Neural crest cell (in vitro differentiated cells): Measurements from ENCODE around the gene AKAP11. TPM values are rescaled to one million over a fixed set of nuclear protein-coding genes. Genes with fewer than 3 reads are reported as not detected.

Experiments
- DNase-seq: peaks from one replicate; pipeline ENCODE4 v3.0.0; 2021; ENCODE audit warnings: low read depth, mixed read lengths, low spot score
- H3K27ac Mint-ChIP-seq: one replicate; pipeline ENCODE4 v1.8.0; 2021; ENCODE audit warnings: mild to moderate bottlenecking, mixed read lengths; ENCODE audit not compliant: unreplicated experiment
- H3K27me3 Mint-ChIP-seq: 2 replicates; pipeline ENCODE4 v1.8.0; 2021; ENCODE audit warnings: low read depth, mild to moderate bottlenecking, mixed read lengths
- H3K36me3 Mint-ChIP-seq: 2 replicates; pipeline ENCODE4 v1.8.0; 2021; ENCODE audit warnings: low read depth, mild to moderate bottlenecking, mixed read lengths
- H3K4me1 Mint-ChIP-seq: 2 replicates; pipeline ENCODE4 v1.8.0; 2021; ENCODE audit warnings: mixed read lengths
- H3K4me3 Mint-ChIP-seq: one replicate; pipeline ENCODE4 v1.8.0; 2021; ENCODE audit warnings: mild to moderate bottlenecking, mixed read lengths
- H3K9me3 Mint-ChIP-seq: 2 replicates; pipeline ENCODE4 v1.8.0; 2021; ENCODE audit warnings: mixed read lengths
- total RNA-seq: library from RNA; stranded (reverse); gene quantifications from 2 replicates; pipeline ENCODE4 v1.2.1, GENCODE V29; 2021
- TF ChIP-seq, protein P1 (sequence below): fragments of 200-600 bp; sonication (generic); conservative IDR thresholded peaks from 2 replicates; pipeline ENCODE4 v1.5.0; 2021; ENCODE audit warnings: antibody characterized with exemption, mild to moderate bottlenecking

Gene AKAP11
- total RNA-seq, 1 donor from 2014 or later = 27.4 TPM

DNA sequence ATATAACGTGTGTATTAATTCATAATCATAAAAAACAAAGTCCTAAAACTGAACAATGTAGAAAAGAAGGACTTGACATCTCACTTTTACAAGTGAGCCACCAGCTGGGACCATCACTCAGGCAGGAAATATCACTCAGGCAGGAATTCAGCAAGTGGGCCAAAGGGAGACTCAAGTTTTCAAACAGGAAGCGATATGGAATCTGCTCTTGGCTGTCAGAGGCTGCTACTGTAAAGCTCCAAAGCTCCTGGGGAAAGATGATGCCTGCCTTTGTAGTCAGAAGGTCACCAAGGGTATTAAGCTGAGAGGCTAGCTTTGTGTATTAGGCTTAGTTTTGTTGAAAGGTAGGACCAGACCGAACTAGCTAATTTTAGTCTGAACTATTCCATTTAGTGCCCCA, 5.5 kb upstream of the AKAP11 start:
- no peak for DNase-seq
- Mint-ChIP-seq H3K4me1 (peaks cover 10% of the 10 kb centered on the region), H3K9me3 (peaks cover 15% of the 10 kb centered on the region), H3K36me3 (peaks cover 19% of the 10 kb centered on the region), H3K27me3 (no peaks in the 10 kb centered on the region), H3K27ac (no peak overlapping the region), H3K4me3 (no peak overlapping the region)
- TF ChIP-seq, protein P1, sequence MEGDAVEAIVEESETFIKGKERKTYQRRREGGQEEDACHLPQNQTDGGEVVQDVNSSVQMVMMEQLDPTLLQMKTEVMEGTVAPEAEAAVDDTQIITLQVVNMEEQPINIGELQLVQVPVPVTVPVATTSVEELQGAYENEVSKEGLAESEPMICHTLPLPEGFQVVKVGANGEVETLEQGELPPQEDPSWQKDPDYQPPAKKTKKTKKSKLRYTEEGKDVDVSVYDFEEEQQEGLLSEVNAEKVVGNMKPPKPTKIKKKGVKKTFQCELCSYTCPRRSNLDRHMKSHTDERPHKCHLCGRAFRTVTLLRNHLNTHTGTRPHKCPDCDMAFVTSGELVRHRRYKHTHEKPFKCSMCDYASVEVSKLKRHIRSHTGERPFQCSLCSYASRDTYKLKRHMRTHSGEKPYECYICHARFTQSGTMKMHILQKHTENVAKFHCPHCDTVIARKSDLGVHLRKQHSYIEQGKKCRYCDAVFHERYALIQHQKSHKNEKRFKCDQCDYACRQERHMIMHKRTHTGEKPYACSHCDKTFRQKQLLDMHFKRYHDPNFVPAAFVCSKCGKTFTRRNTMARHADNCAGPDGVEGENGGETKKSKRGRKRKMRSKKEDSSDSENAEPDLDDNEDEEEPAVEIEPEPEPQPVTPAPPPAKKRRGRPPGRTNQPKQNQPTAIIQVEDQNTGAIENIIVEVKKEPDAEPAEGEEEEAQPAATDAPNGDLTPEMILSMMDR = no peak

- peak overlapping the region; percentile 99 for H3K4me3 Mint-ChIP-seq
- H3K27ac Mint-ChIP-seq = peak overlapping the region; percentile 10
- no peaks in the 10 kb centered on the region for H3K27me3 Mint-ChIP-seq
- peaks cover 21% of the 10 kb centered on the region for H3K36me3 Mint-ChIP-seq
- H3K4me1 Mint-ChIP-seq = peaks cover 34% of the 10 kb centered on the region
- H3K9me3 Mint-ChIP-seq = peaks cover 13% of the 10 kb centered on the region
- TF ChIP-seq, protein P1 = no peak
- DNase-seq = no peak
These were observed 1.6 kb upstream of the AKAP11 start for GRCh38 chr13:42270160-42270856.

DNA sequence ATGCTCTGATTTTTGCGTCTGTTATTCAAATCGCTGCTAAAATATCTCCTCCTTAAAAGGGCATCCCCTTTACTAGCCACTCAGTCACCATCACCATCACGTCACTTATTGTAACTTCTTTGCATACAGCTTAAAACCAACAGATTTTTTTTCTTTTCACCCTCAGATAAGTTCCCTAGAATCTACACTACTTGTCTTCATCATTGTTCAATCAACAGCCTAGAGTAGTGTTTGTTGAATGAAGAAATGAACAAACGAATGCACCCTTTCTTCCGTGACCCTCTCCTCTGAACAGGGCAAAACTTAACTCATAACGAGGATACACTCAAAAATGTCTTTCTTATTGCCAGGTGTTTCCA, 1.1 kb upstream of the AKAP11 start:
- peak overlapping the region; percentile 10 for H3K27ac Mint-ChIP-seq
- peaks cover 21% of the 10 kb centered on the region for H3K36me3 Mint-ChIP-seq
- peak overlapping the region; percentile 99 for H3K4me3 Mint-ChIP-seq

GRCh38 chr13:42271337-42272114, 426 bp upstream of the AKAP11 start:
- peak; percentile 82 for DNase-seq
- H3K4me1 Mint-ChIP-seq = peaks cover 34% of the 10 kb centered on the region
- peaks cover 13% of the 10 kb centered on the region for H3K9me3 Mint-ChIP-seq
- H3K27me3 Mint-ChIP-seq = no peaks in the 10 kb centered on the region
- TF ChIP-seq, protein P1 = no peak
- H3K36me3 Mint-ChIP-seq = peaks cover 21% of the 10 kb centered on the region
- peak overlapping the region; percentile 99 for H3K4me3 Mint-ChIP-seq
- peak overlapping the region; percentile 98 for H3K27ac Mint-ChIP-seq

More for the DNA sequence above, 1.1 kb upstream of the AKAP11 start:
- H3K4me1 Mint-ChIP-seq = peaks cover 34% of the 10 kb centered on the region
- no peaks in the 10 kb centered on the region for H3K27me3 Mint-ChIP-seq
- peaks cover 13% of the 10 kb centered on the region for H3K9me3 Mint-ChIP-seq
- DNase-seq = no peak
- TF ChIP-seq, protein P1 = no peak

- no peaks in the 10 kb centered on the region for H3K27me3 Mint-ChIP-seq
These were observed 838 bp downstream of the AKAP11 start for GRCh38 chr13:42272804-42273175.

More at GRCh38 chr13:42272804-42273175, 838 bp downstream of the AKAP11 start:
- Mint-ChIP-seq H3K4me3 (peak overlapping the region; percentile 99), H3K9me3 (peaks cover 13% of the 10 kb centered on the region), H3K36me3 (peaks cover 15% of the 10 kb centered on the region), H3K4me1 (peaks cover 41% of the 10 kb centered on the region), H3K27ac (no peak overlapping the region)
- no peak for DNase-seq
- TF ChIP-seq, protein P1 = no peak
